ENCODE results near the gene HOXA9.
A peak's percentile ranks its signal among the peaks of the same experiment; 100 is the strongest.

DNA sequence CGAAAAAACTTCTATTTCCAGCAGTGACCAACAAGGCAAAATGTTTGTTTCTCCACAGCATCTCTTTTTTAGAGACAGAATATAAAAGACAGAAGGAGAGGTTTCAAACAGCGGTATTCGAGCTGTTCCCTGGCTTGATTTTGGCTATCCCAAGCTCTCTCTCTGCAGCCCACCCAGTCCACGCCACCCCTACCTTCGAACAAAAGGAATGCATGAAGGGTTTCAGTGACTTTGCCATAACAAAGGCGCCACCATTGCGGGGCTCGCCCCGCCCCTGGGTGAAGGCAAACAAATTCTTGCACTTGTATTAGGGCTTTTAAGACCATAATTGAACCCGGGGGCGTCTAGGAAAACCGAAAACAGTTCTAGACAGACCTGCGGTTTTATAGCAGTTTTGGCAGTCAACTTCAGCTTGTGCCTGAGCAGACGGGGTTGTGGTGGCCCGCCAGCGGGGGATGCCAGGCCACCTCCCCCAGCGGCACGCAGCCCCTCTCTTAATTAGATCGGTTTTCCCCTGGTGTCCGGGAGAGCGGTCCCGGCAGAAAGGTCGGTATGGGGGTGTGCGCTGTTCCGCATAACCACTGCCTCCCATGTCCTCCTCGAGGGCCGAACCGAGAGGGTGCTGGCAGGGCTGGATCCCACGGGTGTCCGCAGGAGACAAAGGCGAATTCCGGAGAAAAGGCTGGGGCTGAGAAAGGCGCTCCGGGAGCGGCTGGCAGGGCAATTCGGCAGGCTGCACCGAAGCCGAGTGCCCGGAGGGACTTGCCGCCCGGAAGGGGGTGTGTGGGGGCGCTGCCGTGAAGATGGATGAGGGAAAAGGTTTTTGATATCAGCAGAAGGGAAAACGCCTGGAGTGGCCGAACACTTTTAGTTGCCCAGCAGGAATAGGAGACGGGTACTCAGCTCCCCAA lies 22.4 kb upstream of the HOXA9 start:
- TF ChIP-seq, protein P1, sequence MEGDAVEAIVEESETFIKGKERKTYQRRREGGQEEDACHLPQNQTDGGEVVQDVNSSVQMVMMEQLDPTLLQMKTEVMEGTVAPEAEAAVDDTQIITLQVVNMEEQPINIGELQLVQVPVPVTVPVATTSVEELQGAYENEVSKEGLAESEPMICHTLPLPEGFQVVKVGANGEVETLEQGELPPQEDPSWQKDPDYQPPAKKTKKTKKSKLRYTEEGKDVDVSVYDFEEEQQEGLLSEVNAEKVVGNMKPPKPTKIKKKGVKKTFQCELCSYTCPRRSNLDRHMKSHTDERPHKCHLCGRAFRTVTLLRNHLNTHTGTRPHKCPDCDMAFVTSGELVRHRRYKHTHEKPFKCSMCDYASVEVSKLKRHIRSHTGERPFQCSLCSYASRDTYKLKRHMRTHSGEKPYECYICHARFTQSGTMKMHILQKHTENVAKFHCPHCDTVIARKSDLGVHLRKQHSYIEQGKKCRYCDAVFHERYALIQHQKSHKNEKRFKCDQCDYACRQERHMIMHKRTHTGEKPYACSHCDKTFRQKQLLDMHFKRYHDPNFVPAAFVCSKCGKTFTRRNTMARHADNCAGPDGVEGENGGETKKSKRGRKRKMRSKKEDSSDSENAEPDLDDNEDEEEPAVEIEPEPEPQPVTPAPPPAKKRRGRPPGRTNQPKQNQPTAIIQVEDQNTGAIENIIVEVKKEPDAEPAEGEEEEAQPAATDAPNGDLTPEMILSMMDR (IDR thresholded peaks at IDR 0.05; ENCODE audit: poor library complexity) = no peak
- peak; percentile 54 for TF ChIP-seq EZH2phosphoT487 (IDR thresholded peaks at IDR 0.05; ENCODE audit: low read depth, severe bottlenecking, unreplicated experiment)

Data from hepatocyte (in vitro differentiated cells).